Amygdala (tissue), 56 donors: ENCODE results near the gene SPRED2.
"Not testable (repeated sequence)": the region's sequence is repeated elsewhere in the genome, so short reads cannot be mapped to it uniquely, and the experiment has no call there.

Source experiments
- DNase-seq, 56 donors: peaks; one replicate each; lab custom pipeline; 2025; lab: John Stamatoyannopoulos, UW

The SPRED2 gene

GRCh38 chr2:65351234-65351947 is 81.0 kb downstream of the SPRED2 start:
- peak in 1 of 56 donors; percentile 3 for DNase-seq

GRCh38 chr2:65350651-65351056 is 81.7 kb downstream of the SPRED2 start:
- no peak for DNase-seq

- peak in 4 of 56 donors; percentile 7 to 45 (median 10) for DNase-seq
Observed at GRCh38 chr2:65349863-65350262, 82.5 kb downstream of the SPRED2 start.

GRCh38 chr2:65347913-65348312 is 84.5 kb downstream of the SPRED2 start:
- no peak for DNase-seq

GRCh38 chr2:65345631-65346030 is 86.8 kb downstream of the SPRED2 start:
- DNase-seq = no peak

- DNase-seq = no peak
Observed at GRCh38 chr2:65344689-65345088, 87.7 kb downstream of the SPRED2 start.

- no peak for DNase-seq
Observed at GRCh38 chr2:65344182-65344581, 88.2 kb downstream of the SPRED2 start.

GRCh38 chr2:65343386-65343785 is 89.0 kb downstream of the SPRED2 start:
- no peak for DNase-seq

GRCh38 chr2:65340898-65341681 is 91.3 kb downstream of the SPRED2 start:
- DNase-seq = no peak

- DNase-seq = no peak
Observed at GRCh38 chr2:65339648-65340047, 92.8 kb downstream of the SPRED2 start.

- DNase-seq = not testable (repeated sequence)
Observed at GRCh38 chr2:65338830-65339495, 93.4 kb downstream of the SPRED2 start.

- DNase-seq = not testable (repeated sequence)
Observed at GRCh38 chr2:65337915-65338314, 94.5 kb downstream of the SPRED2 start.

GRCh38 chr2:65334714-65335113 is 97.7 kb downstream of the SPRED2 start:
- DNase-seq = no peak

GRCh38 chr2:65331336-65332025 is 100.9 kb downstream of the SPRED2 start:
- DNase-seq = no peak

GRCh38 chr2:65329525-65329924 is 102.9 kb downstream of the SPRED2 start:
- no peak for DNase-seq

- DNase-seq = no peak
Observed at GRCh38 chr2:65326276-65326675, 106.1 kb downstream of the SPRED2 start.

GRCh38 chr2:65325066-65325465 is 107.3 kb downstream of the SPRED2 start:
- no peak for DNase-seq

- no peak for DNase-seq
Observed at GRCh38 chr2:65320946-65321345, 111.5 kb downstream of the SPRED2 start.

GRCh38 chr2:65320042-65320725 is 112.2 kb downstream of the SPRED2 start:
- DNase-seq = peak in 1 of 56 donors; percentile 11

- no peak for DNase-seq
Observed at GRCh38 chr2:65319674-65320041, 112.7 kb downstream of the SPRED2 start.
